ENCODE data around the gene HSPA8. TPM values are rescaled to one million over a fixed set of nuclear protein-coding genes. Genes with fewer than 3 reads are reported as not detected.

The HSPA8 gene
- total RNA-seq, 1 experiment from 2014 or later, result 1,124 TPM

GRCh38 chr11:123056835-123057491 lies 5.0 kb downstream of the HSPA8 start:
- Mint-ChIP-seq H3K4me1 (peaks cover 39% of the 10 kb centered on the region), H3K9me3 (no peaks in the 10 kb centered on the region), H3K27me3 (ENCODE audit: low read depth) (no peaks in the 10 kb centered on the region), H3K36me3 (peaks cover 69% of the 10 kb centered on the region), H3K27ac (peak overlapping the region; percentile 91; the same call in 1 of the 2 replicates), H3K4me3 (no peak overlapping the region)
- ChIA-PET POLR2A (no interaction called here), CTCF (interaction anchor here (0.6 to 1.5 kb wide), 3 partner anchors 36 to 204 kb away, joined by 3 to 7 read pairs (median 3); no protein-coding TSS in a partner anchor)
- ATAC-seq (no peak), DNase-seq (ENCODE audit: low spot score) (no peak)
- TF ChIP-seq, protein P1, sequence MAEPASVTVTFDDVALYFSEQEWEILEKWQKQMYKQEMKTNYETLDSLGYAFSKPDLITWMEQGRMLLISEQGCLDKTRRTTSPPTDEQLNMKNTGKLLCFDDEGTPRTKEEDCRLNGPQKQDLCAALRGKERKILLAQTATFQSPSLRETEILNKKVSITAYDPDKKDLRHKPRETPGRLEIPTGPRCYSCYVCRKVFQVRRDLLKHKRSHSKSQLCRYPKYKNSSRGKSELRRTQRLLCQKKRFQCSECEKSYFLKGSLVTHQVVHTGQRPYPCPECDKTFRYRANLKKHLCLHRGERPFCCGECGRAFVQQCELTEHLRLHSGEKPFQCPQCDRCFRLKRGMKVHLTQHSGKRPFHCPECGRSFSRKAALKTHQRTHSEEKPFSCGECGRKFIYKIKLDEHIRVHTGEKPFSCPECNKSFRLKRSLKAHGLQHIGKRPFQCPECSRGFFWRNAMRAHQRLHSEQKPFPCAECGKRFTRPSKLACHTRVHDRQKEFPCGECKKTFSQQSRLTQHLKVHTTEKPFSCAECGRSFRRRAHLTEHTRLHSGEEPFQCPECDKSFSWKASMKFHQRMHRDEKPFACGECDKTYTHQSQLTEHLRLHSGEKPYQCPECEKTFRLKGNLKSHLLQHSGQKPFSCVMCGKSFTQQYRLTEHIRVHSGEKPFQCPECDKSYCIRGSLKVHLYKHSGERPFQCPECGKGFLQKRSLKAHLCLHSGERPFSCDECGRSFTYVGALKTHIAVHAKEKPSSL (CRISPR knock-in tag; conservative IDR thresholded peaks at IDR 0.05), result 0 out of 2 replicates have a peak, but pooled peaks have one; percentile 29
- TF ChIP-seq MXD4 (CRISPR knock-in tag; IDR thresholded peaks at IDR 0.05; ENCODE audit: borderline replicate concordance) (no peak), ZMAT4 (CRISPR knock-in tag; IDR thresholded peaks at IDR 0.05) (no peak)

DNA sequence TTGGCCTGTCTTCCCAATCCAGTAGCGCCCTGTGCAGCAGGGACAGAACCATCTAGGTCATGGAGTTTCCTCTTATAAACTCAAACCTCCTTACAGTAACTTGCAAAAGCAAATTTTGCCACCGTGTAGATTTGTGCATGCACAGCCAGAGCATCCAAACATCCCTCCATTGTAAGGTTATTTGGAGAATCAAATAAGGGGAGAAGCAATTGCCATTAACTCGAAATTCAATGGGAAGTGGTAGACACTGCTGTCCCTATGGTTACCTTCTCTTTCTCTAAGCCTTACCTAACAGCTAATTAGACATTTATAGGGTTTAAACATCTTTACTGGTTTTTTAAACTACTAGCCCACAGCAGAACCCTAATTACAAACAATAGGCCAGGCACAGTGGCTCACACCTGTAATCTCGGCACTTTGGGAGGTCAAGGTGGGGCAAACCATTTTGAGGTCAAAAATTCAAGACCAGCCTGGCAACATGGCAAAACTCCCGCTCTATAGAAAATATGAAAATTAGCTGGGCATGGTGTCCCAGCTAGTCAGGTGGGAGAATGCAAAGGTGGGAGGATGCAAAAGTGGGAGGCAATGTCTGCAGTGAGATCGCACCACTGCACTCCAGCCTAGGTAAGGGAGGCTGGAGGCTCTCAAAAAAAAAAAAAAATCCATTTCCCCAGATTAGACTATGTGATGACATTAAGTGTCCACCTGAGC lies 6.6 kb downstream of the HSPA8 start:
- no peak for TF ChIP-seq SP1 (CRISPR knock-in tag; conservative IDR thresholded peaks at IDR 0.05)
- peak; percentile 28; the same call in 1 of the 2 replicates for TF ChIP-seq EMX1 (CRISPR knock-in tag; IDR thresholded peaks at IDR 0.05)
- TF ChIP-seq, protein P1 (CRISPR knock-in tag; conservative IDR thresholded peaks at IDR 0.05), result no peak
- POLR2A ChIA-PET, result interaction anchor here (0.6 to 1.0 kb wide), 2 partner anchors 17 to 678 kb away, joined by 3 to 5 read pairs; no protein-coding TSS in a partner anchor
- H3K36me3 Mint-ChIP-seq, result peaks cover 53% of the 10 kb centered on the region

GRCh38 chr11:123054301-123055065 lies 7.5 kb downstream of the HSPA8 start:
- H3K27ac Mint-ChIP-seq, result peak overlapping the region; percentile 82
- no peak for TF ChIP-seq NR2C2 (CRISPR knock-in tag; IDR thresholded peaks at IDR 0.05)
- no peak for TF ChIP-seq RORB (CRISPR knock-in tag; IDR thresholded peaks at IDR 0.05)
- TF ChIP-seq MYBL2 (CRISPR knock-in tag; IDR thresholded peaks at IDR 0.05), result no peak
- TF ChIP-seq MAX (CRISPR knock-in tag; IDR thresholded peaks at IDR 0.05), result no peak
- TF ChIP-seq JUN (CRISPR knock-in tag; IDR thresholded peaks at IDR 0.05), result no peak
- TF ChIP-seq, protein P2, sequence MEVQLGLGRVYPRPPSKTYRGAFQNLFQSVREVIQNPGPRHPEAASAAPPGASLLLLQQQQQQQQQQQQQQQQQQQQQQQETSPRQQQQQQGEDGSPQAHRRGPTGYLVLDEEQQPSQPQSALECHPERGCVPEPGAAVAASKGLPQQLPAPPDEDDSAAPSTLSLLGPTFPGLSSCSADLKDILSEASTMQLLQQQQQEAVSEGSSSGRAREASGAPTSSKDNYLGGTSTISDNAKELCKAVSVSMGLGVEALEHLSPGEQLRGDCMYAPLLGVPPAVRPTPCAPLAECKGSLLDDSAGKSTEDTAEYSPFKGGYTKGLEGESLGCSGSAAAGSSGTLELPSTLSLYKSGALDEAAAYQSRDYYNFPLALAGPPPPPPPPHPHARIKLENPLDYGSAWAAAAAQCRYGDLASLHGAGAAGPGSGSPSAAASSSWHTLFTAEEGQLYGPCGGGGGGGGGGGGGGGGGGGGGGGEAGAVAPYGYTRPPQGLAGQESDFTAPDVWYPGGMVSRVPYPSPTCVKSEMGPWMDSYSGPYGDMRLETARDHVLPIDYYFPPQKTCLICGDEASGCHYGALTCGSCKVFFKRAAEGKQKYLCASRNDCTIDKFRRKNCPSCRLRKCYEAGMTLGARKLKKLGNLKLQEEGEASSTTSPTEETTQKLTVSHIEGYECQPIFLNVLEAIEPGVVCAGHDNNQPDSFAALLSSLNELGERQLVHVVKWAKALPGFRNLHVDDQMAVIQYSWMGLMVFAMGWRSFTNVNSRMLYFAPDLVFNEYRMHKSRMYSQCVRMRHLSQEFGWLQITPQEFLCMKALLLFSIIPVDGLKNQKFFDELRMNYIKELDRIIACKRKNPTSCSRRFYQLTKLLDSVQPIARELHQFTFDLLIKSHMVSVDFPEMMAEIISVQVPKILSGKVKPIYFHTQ (CRISPR knock-in tag; IDR thresholded peaks at IDR 0.05), result 0 out of 2 replicates have a peak, but pooled peaks have one; percentile 41
- no peak for TF ChIP-seq NFYB (CRISPR knock-in tag; conservative IDR thresholded peaks at IDR 0.05; ENCODE audit: low read depth)
- TF ChIP-seq EMX1 (CRISPR knock-in tag; IDR thresholded peaks at IDR 0.05), result peak; percentile 51; the same call in 1 of the 2 replicates
- peak; percentile 69 for TF ChIP-seq ZNF671 (CRISPR knock-in tag; IDR thresholded peaks at IDR 0.05)
- peak; percentile 93 for TF ChIP-seq ERG (CRISPR knock-in tag; IDR thresholded peaks at IDR 0.05)
- no peak for TF ChIP-seq ZMAT4 (CRISPR knock-in tag; IDR thresholded peaks at IDR 0.05)
- TF ChIP-seq CREM (CRISPR knock-in tag; IDR thresholded peaks at IDR 0.05), result no peak
- no peak for TF ChIP-seq NR1H2 (CRISPR knock-in tag; IDR thresholded peaks at IDR 0.05)
- peak; percentile 75; the same call in 1 of the 2 replicates for TF ChIP-seq NFATC4 (CRISPR knock-in tag; IDR thresholded peaks at IDR 0.05)
- peak; percentile 53; the same call in 1 of the 2 replicates for TF ChIP-seq PRRX2 (CRISPR knock-in tag; IDR thresholded peaks at IDR 0.05)

More for the DNA sequence above, 6.6 kb downstream of the HSPA8 start:
- Mint-ChIP-seq H3K27ac (peak overlapping the region; percentile 72), H3K9me3 (no peaks in the 10 kb centered on the region), H3K4me1 (peaks cover 29% of the 10 kb centered on the region), H3K27me3 (ENCODE audit: low read depth) (no peaks in the 10 kb centered on the region), H3K4me3 (no peak overlapping the region)
- CTCF ChIA-PET, result interaction anchor here (0.7 to 3.6 kb wide), 18 partner anchors 10 to 426 kb away, joined by 3 to 31 read pairs (median 14); partner anchors contain the start of gene BSX
- ATAC-seq (no peak), DNase-seq (ENCODE audit: low spot score) (no peak)

More at GRCh38 chr11:123054301-123055065, 7.5 kb downstream of the HSPA8 start:
- no peak overlapping the region for H3K4me3 Mint-ChIP-seq
- DNase-seq (ENCODE audit: low spot score), result no peak
- CTCF ChIA-PET, result interaction anchor here (0.6 to 3.6 kb wide), 59 partner anchors 8 to 506 kb away, joined by 3 to 31 read pairs (median 4); partner anchors contain the start of genes BSX and HSPA8
- H3K9me3 Mint-ChIP-seq, result no peaks in the 10 kb centered on the region
- peaks cover 21% of the 10 kb centered on the region for H3K4me1 Mint-ChIP-seq
- peak; percentile 62 for ATAC-seq
- POLR2A ChIA-PET, result interaction anchor here (0.6 to 1.9 kb wide), 9 partner anchors 11 to 679 kb away, joined by 3 to 6 read pairs (median 3); no protein-coding TSS in a partner anchor
- no peaks in the 10 kb centered on the region for H3K27me3 Mint-ChIP-seq (ENCODE audit: low read depth)
- peaks cover 44% of the 10 kb centered on the region for H3K36me3 Mint-ChIP-seq

Measured in WTC11 (cell line).